Heart left ventricle (tissue), 13 donors: Measurements from ENCODE around the gene AXIN1.
"Not testable (repeated sequence)": the region's sequence is repeated elsewhere in the genome, so short reads cannot be mapped to it uniquely, and the experiment has no call there.

Experiments used
- CTCF ChIP-seq, 12 donors: fragments of 200-600 bp; sonication (generic) in 4 of 12; IDR thresholded peaks; one replicate each; pipeline versions ENCODE4 v1.5.0 to v1.8.0; 2018 to 2022; ENCODE audit warnings: antibody characterized with exemption in 12 of 12, mild to moderate bottlenecking in 5 of 12
- POLR2A ChIP-seq, 2 donors: fragments of 450-650 bp; IDR thresholded peaks; one replicate each; pipeline ENCODE4 v1.6.1; 2017; ENCODE audit warnings: antibody characterized with exemption in 2 of 2, mild to moderate bottlenecking in 2 of 2, moderate library complexity in 2 of 2
- donor health status: ischemic (EF 13 %, LVEDD 7.1; RV severe dilation, severe dysfunction).
- donor health status: DM: no; HTN: yes; CAD: no.
- donor health status: DM: no; HTN: no; CAD: no.
- donor health status: ischemic (EF 25% LVEDD 6.9; RV normal size, moderate dysfunction).
- donor health status: ischemic (EF 25% LVEDD 5.7; RV mildly dilated, moderate dysfunction).
- donor health status: ischemic (EF 35%, LVEDD 5.7; RV mildly dilated, moderate dysfunction).
- donor health status: nonischemic (EF 11% LVEDD 7.7; RV severe dilation, severe dysfunction).
- donor health status: DM: yes; HTN: yes; CAD: no.
- donor health status: PGD.
- donor health status: ischemic (EF 29% LVEDD 5.4; RV normal size, mild dysfunction).
- donor health status: nonischemic (EF 23%, LVEDD 6.1; RV moderate dilation, normal function).

DNA sequence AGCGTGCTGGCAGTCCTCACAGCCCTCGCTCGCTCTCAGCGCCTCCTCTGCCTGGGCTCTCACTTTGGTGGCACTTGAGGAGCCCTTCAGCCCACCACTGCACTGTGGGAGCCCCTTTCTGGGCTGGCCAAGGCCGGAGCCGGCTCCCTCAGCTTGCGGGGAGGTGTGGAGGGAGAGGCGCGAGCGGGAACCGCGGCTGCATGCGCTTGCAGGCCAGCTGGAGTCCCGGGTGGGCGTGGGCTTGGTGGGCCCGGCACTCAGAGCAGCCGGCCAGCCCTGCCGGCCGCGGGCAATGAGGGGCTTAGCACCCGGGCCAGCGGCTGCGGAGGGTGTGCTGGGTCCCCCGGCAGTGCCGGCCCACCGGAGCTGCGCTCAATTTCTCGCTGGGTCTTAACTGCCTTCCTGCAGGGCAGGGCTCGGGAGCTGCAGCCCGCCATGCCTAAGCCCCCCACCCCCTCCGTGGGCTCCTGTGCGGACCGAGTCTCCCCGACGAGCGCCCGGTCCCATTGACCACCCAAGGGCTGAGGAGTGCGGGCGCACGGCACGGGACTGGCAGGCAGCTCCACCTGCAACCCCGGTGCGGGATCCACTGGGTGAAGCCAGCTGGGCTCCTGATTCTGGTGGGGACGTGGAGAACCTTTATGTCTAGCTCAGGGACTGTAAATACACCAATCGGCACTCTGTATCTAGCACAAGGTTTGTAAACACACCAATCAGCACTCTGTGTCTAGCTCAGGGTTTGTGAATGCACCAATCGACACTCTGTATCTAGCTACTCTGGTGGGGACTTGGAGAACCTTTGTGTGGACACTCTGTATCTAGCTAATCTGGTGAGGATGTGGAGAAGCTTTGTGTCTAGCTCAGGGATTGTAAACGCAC is 11.2 kb downstream of the AXIN1 start:
- TF ChIP-seq CTCF, POLR2A (IDR thresholded peaks at IDR 0.05): not testable (repeated sequence)
